Endothelial cell of umbilical vein (primary cell): ENCODE results near the gene VGLL4. TPM values are rescaled to one million over a fixed set of nuclear protein-coding genes. Genes with fewer than 3 reads are reported as not detected.
A peak's percentile ranks its signal among the peaks of the same experiment; 100 is the strongest.

Experiments used
- BruUV-seq: library from RNA; stranded (reverse); fragments of 400-500 nt; replicated peaks from 2 replicates; lab custom pipeline; 2021; lab: Mats Ljungman, UMichigan
- CTCF ChIA-PET: fragments of 300-600, 350-600 bp; sonication (Branson Sonifier 250); formaldehyde crosslinking; loops from one replicate; lab custom pipeline; 2021; ENCODE audit warnings: antibody characterized with exemption, inconsistent platforms; lab: Charles Lee
- POLR2A ChIA-PET: fragments of 300-600, 350-600 bp; sonication (Branson Sonifier 250); formaldehyde crosslinking; loops from one replicate; lab custom pipeline; 2021; ENCODE audit warnings: antibody characterized with exemption, inconsistent platforms; lab: Charles Lee
- DNase-seq: peaks from one replicate; pipeline ENCODE4 v3.0.0-alpha.2; 2011; ENCODE audit warnings: low read depth, low spot score
- FAIRE-seq: peaks from 2 replicates; lab custom pipeline; 2011; peaks lifted over from hg19 to GRCh38; lab: Jason Lieb, UNC
- H2AFZ ChIP-seq: 2 replicates; pipeline ENCODE4 v1.6.0; 2012; ENCODE audit warnings: low read depth, low read length, control low read depth, inconsistent platforms
- H3K27ac ChIP-seq: 2 replicates; pipeline ENCODE4 v1.5.1; 2011; ENCODE audit warnings: low read depth, mild to moderate bottlenecking, control low read depth, low read length, moderate library complexity; ENCODE audit not compliant: insufficient read depth
- H3K27me3 ChIP-seq, 2 experiments: 2 replicates each; pipeline versions ENCODE4 v1.6.0 to v1.6.1; 2011; ENCODE audit warnings: low read length in 2 of 2, mixed read lengths in 1 of 2; ENCODE audit not compliant: control insufficient read depth in 2 of 2, insufficient read depth in 2 of 2
- H3K36me3 ChIP-seq, 2 experiments: 2 replicates in 1 of 2; 3 replicates in 1 of 2; pipeline ENCODE4 v1.5.1; 2011; ENCODE audit warnings: low read length in 2 of 2, mild to moderate bottlenecking in 1 of 2, moderate library complexity in 1 of 2; ENCODE audit not compliant: control insufficient read depth in 2 of 2, insufficient read depth in 2 of 2; ENCODE audit errors: extremely low read depth in 1 of 2
- H3K4me1 ChIP-seq: 3 replicates; pipeline ENCODE4 v1.5.1; 2011; ENCODE audit warnings: mild to moderate bottlenecking, low read length; ENCODE audit not compliant: control insufficient read depth, insufficient read depth; ENCODE audit errors: extremely low read depth
- H3K4me2 ChIP-seq: 2 replicates; pipeline ENCODE4 v1.6.1; 2011; ENCODE audit warnings: low read length, control low read depth, mixed read lengths; ENCODE audit not compliant: insufficient read depth
- H3K4me3 ChIP-seq, 3 experiments: fragments of 200-600 bp in 1 of 3; sonication (generic), shearing (Covaris generic) in 1 of 3; replicated peaks in 1 of 3; 2 replicates each; pipeline ENCODE4 v1.5.1; 2011 to 2016; ENCODE audit warnings: control low read depth in 3 of 3, low read length in 3 of 3, mild to moderate bottlenecking in 2 of 3, inconsistent platforms in 1 of 3, low read depth in 1 of 3, moderate library complexity in 1 of 3; ENCODE audit not compliant: insufficient read depth in 1 of 3
- H3K79me2 ChIP-seq: 2 replicates; pipeline ENCODE4 v1.6.0; 2012; ENCODE audit warnings: low read length, inconsistent platforms; ENCODE audit not compliant: control insufficient read depth, insufficient read depth
- H3K9ac ChIP-seq: replicated peaks from 2 replicates; pipeline ENCODE3; 2011; ENCODE audit warnings: low read length, control low read depth; ENCODE audit not compliant: insufficient read depth; ENCODE audit errors: extremely low read depth
- H3K9me1 ChIP-seq: replicated peaks from 3 replicates; pipeline ENCODE4 v1.6.0; 2011; ENCODE audit warnings: mild to moderate bottlenecking, low read length; ENCODE audit not compliant: control insufficient read depth, insufficient read depth; ENCODE audit errors: extremely low read depth
- H3K9me3 ChIP-seq: replicated peaks from 2 replicates; pipeline ENCODE4 v1.5.1; 2012; ENCODE audit warnings: low read length, inconsistent platforms; ENCODE audit not compliant: control insufficient read depth, insufficient read depth
- H4K20me1 ChIP-seq: replicated peaks from 2 replicates; pipeline ENCODE3; 2011; ENCODE audit warnings: mild to moderate bottlenecking, low read length; ENCODE audit not compliant: control insufficient read depth, insufficient read depth; ENCODE audit errors: extremely low read depth
- CTCF ChIP-seq, 2 donors: IDR thresholded peaks; 1 replicate in 1 of 2; 2 replicates in 1 of 2; pipeline ENCODE4 v1.5.1; 2011; ENCODE audit warnings: low read length in 2 of 2, mild to moderate bottlenecking in 2 of 2, moderate library complexity in 2 of 2, control low read depth in 1 of 2, inconsistent platforms in 1 of 2, low read depth in 1 of 2; ENCODE audit not compliant: insufficient read depth in 1 of 2; ENCODE audit errors: extremely low read depth in 1 of 2
- EZH2 ChIP-seq: IDR thresholded peaks from 2 replicates; pipeline ENCODE4 v1.6.1; 2012; ENCODE audit warnings: borderline replicate concordance, low read depth, mild to moderate bottlenecking, moderate library complexity, low read length, inconsistent platforms; ENCODE audit not compliant: severe bottlenecking
- FOS ChIP-seq: IDR thresholded peaks from 2 replicates; pipeline ENCODE4 v1.6.1; 2011; ENCODE audit warnings: mild to moderate bottlenecking, low read length, moderate library complexity, borderline replicate concordance; ENCODE audit not compliant: insufficient read depth
- GATA2 ChIP-seq: IDR thresholded peaks from 2 replicates; pipeline ENCODE4 v1.7.0; 2011; ENCODE audit warnings: low read depth, mild to moderate bottlenecking, moderate library complexity, mixed read lengths, low read length; ENCODE audit not compliant: insufficient read length, insufficient read depth
- JUN ChIP-seq: IDR thresholded peaks from 2 replicates; pipeline ENCODE4 v1.6.1; 2011; ENCODE audit warnings: borderline replicate concordance, low read depth; ENCODE audit not compliant: insufficient read length, insufficient read depth
- MAX ChIP-seq: IDR thresholded peaks from 2 replicates; pipeline ENCODE4 v1.6.1; 2011; ENCODE audit not compliant: insufficient read depth, insufficient read length
- MYC ChIP-seq: IDR thresholded peaks from one replicate; pipeline ENCODE4 v1.6.1; 2011; ENCODE audit warnings: mild to moderate bottlenecking, low read depth, low read length
- POLR2A ChIP-seq: IDR thresholded peaks from 2 replicates; pipeline ENCODE4 v1.6.1; 2012; ENCODE audit warnings: low read depth, mild to moderate bottlenecking, control low read depth, low read length
- POLR2AphosphoS5 ChIP-seq: IDR thresholded peaks from 2 replicates; pipeline ENCODE4 v1.6.1; 2012; ENCODE audit warnings: low read depth, mild to moderate bottlenecking, control low read depth, low read length, moderate library complexity; ENCODE audit not compliant: insufficient read depth
- dilution Hi-C: fragments of 300-500 bp; cut with MboI; formaldehyde crosslinking; loops from one replicate; pipeline ENCODE4 v1.15.0; 2019; ENCODE audit warnings: low sequenced_read_pairs; ENCODE audit not compliant: extremely low pct_ligation_motif_present
- intact Hi-C: fragments of 100-400 bp; cut with micrococcal nuclease; formaldehyde crosslinking; loops from one replicate; pipeline ENCODE4 v1.10.0; 2022
- polyA plus RNA-seq, 4 experiments: library from polyadenylated mRNA; depleted of rRNA in 3 of 4; stranded (reverse) in 3 of 4; unstranded in 1 of 4; fragments of >200 nt; gene quantifications; 2 replicates each; pipeline versions ENCODE4 v1.2.1 to v1.2.3, GENCODE V29; 2011 to 2012; ENCODE audit warnings: missing spikeins in 1 of 4
- total RNA-seq: library from RNA; stranded (reverse); gene quantifications from 2 replicates; pipeline ENCODE4 v1.2.3, GENCODE V29; 2021

Gene VGLL4
- total and polyA plus RNA-seq, 2 donors (not counting 3 experiments of a cell fraction or from before 2014, with no cell fraction given): 67.0 to 78.9 TPM

GRCh38 chr3:11600501-11601282, 43.0 kb downstream of the VGLL4 start:
- peak overlapping the region; percentile 76 for H3K9ac ChIP-seq
- POLR2A ChIA-PET: interaction anchor here (0.6 to 1.4 kb wide), 6 partner anchors 9 to 125 kb away, joined by 3 to 5 read pairs (median 3); no protein-coding TSS in a partner anchor
- dilution Hi-C loops: no loop called here
- H3K4me3 ChIP-seq: no peak overlapping the region
- intact Hi-C loops: loop anchor here (1.0 to 2.0 kb wide), 7 partner anchors 9 to 220 kb away; no protein-coding TSS in a partner anchor
- peaks cover 80% of the 10 kb centered on the region for H3K79me2 ChIP-seq
- peak; percentile 94 for DNase-seq
- peaks cover 4% of the 10 kb centered on the region for H4K20me1 ChIP-seq
- H3K4me1 ChIP-seq: peaks cover 23% of the 10 kb centered on the region
- no peaks in the 10 kb centered on the region for H3K9me3 ChIP-seq
- CTCF ChIA-PET: interaction anchor here (0.8 to 1.8 kb wide), 12 partner anchors 19 to 222 kb away, joined by 3 to 7 read pairs (median 3); partner anchors contain the start of gene VGLL4
- FAIRE-seq: peak; percentile 97
- peaks cover 4% of the 10 kb centered on the region for H3K9me1 ChIP-seq
- H3K36me3 ChIP-seq: peaks cover 0 to 8% of the 10 kb centered on the region in 2 experiments
- H3K4me2 ChIP-seq: peak overlapping the region; percentile 0
- no TSS peak for BruUV-seq
- peak; percentile 63 for TF ChIP-seq JUN
- TF ChIP-seq FOS: peak; percentile 85
- peak; percentile 33 for TF ChIP-seq GATA2
- no peak for TF ChIP-seq EZH2
- no peak overlapping the region for H2AFZ ChIP-seq
- peak overlapping the region; percentile 79 for H3K27ac ChIP-seq
- no peaks in the 10 kb centered on the region for H3K27me3 ChIP-seq

- no peaks in the 10 kb centered on the region for H3K9me3 ChIP-seq
- POLR2A ChIA-PET: no interaction called here
- intact Hi-C loops (no loop called here), dilution Hi-C loops (no loop called here)
- no peak overlapping the region for H3K4me3 ChIP-seq
- H3K9ac ChIP-seq: no peak overlapping the region
- no peak overlapping the region for H2AFZ ChIP-seq
- H3K27me3 ChIP-seq: no peaks in the 10 kb centered on the region
- BruUV-seq: no TSS peak
- peaks cover 80% of the 10 kb centered on the region for H3K79me2 ChIP-seq
- no peak for DNase-seq
- peaks cover 48% of the 10 kb centered on the region for H3K4me1 ChIP-seq
- H3K9me1 ChIP-seq: no peaks in the 10 kb centered on the region
- TF ChIP-seq POLR2A: no peak
- TF ChIP-seq JUN: no peak
- no peak for TF ChIP-seq POLR2AphosphoS5
- TF ChIP-seq MAX: no peak
- no peak for TF ChIP-seq FOS
- TF ChIP-seq EZH2: no peak
- TF ChIP-seq GATA2: no peak
- no peak for TF ChIP-seq CTCF (IDR thresholded peaks at IDR 0.05; ENCODE audit: extremely low read depth in 1 of 2, insufficient read depth in 1 of 2, low read depth in 1 of 2, low read length in 2 of 2)
- TF ChIP-seq MYC: no peak
- peaks cover 0 to 9% of the 10 kb centered on the region in 2 experiments for H3K36me3 ChIP-seq
- no peak overlapping the region for H3K27ac ChIP-seq
- no peaks in the 10 kb centered on the region for H4K20me1 ChIP-seq
- CTCF ChIA-PET: no interaction called here
- FAIRE-seq: no peak
- H3K4me2 ChIP-seq: no peak overlapping the region
Measured at GRCh38 chr3:11596387-11596786, 47.3 kb downstream of the VGLL4 start.
